IMR-90 (cell line): ENCODE measurements around the gene REXO5. TPM values are rescaled to one million over a fixed set of nuclear protein-coding genes. Genes with fewer than 3 reads are reported as not detected.
A peak's percentile ranks its signal among the peaks of the same experiment; 100 is the strongest.

ENCODE experiments used
- ATAC-seq: fragments of 200-7000 bp; cut with Tn5 transposase; 2 replicates; pipeline ENCODE4 v1.9.1; 2020; ENCODE audit warnings: low read depth, mild to moderate bottlenecking, moderate library complexity
- BruUV-seq: library from RNA; stranded (reverse); fragments of 400-500 nt; replicated peaks from 2 replicates; lab custom pipeline; 2021; lab: Mats Ljungman, UMichigan
- CTCF ChIA-PET: fragments of 300-600 bp; formaldehyde crosslinking; extraction: SDS; loops from one replicate; lab custom pipeline; 2021; ENCODE audit warnings: antibody characterized with exemption; lab: Yijun Ruan, JAX
- POLR2A ChIA-PET: fragments of 300-600 bp; sonication (Branson Sonifier 250); formaldehyde crosslinking; loops from one replicate; lab custom pipeline; 2022; ENCODE audit warnings: antibody characterized with exemption; ENCODE audit not compliant: unreplicated experiment; lab: Charles Lee
- DNase-seq: peaks from one replicate; pipeline ENCODE4 v3.0.0; 2013
- H2AFZ ChIP-seq: replicated peaks from 2 replicates; pipeline ENCODE3; 2013; ENCODE audit warnings: low read length, mild to moderate bottlenecking; ENCODE audit not compliant: poor library complexity
- H2AK5ac ChIP-seq: 2 replicates; pipeline ENCODE4 v1.6.1; 2013; ENCODE audit warnings: low read depth, low read length, inconsistent platforms
- H2AK9ac ChIP-seq: replicated peaks from 2 replicates; pipeline ENCODE3; 2013; ENCODE audit warnings: mild to moderate bottlenecking, low read depth, low read length, moderate library complexity; ENCODE audit not compliant: poor library complexity
- H2BK120ac ChIP-seq: 2 replicates; pipeline ENCODE4 v1.6.1; 2013; ENCODE audit warnings: low read depth, low read length, inconsistent platforms
- H2BK15ac ChIP-seq: 3 replicates; pipeline ENCODE4 v1.6.1; 2013; ENCODE audit warnings: low read depth, low read length, inconsistent platforms
- H2BK20ac ChIP-seq: 2 replicates; pipeline ENCODE4 v1.6.1; 2013; ENCODE audit warnings: low read depth, mild to moderate bottlenecking, inconsistent platforms, low read length, moderate library complexity
- H2BK5ac ChIP-seq: 2 replicates; pipeline ENCODE4 v1.6.1; 2013; ENCODE audit warnings: mild to moderate bottlenecking, low read depth, low read length, inconsistent platforms; ENCODE audit not compliant: poor library complexity, severe bottlenecking
- H3K14ac ChIP-seq: replicated peaks from 2 replicates; pipeline ENCODE4 v1.6.1; 2013; ENCODE audit warnings: low read depth, low read length, inconsistent platforms
- H3K18ac ChIP-seq: 2 replicates; pipeline ENCODE4 v1.6.1; 2013; ENCODE audit warnings: low read depth, low read length, control low read depth
- H3K23ac ChIP-seq: 2 replicates; pipeline ENCODE4 v1.6.1; 2013; ENCODE audit warnings: low read depth, low read length, inconsistent platforms
- H3K27ac ChIP-seq: 2 replicates; pipeline ENCODE4 v1.5.1; 2013; ENCODE audit warnings: mild to moderate bottlenecking, control low read depth, low read length; ENCODE audit not compliant: insufficient read depth
- H3K27me3 ChIP-seq: 2 replicates; pipeline ENCODE4 v1.6.1; 2013; ENCODE audit warnings: low read length; ENCODE audit not compliant: control insufficient read depth, insufficient read depth
- H3K36me3 ChIP-seq: 2 replicates; pipeline ENCODE4 v1.6.1; 2013; ENCODE audit warnings: low read length, mixed read lengths; ENCODE audit not compliant: control insufficient read depth, insufficient read depth
- H3K4ac ChIP-seq: 2 replicates; pipeline ENCODE4 v1.6.1; 2013; ENCODE audit warnings: low read depth, low read length, inconsistent platforms
- H3K4me1 ChIP-seq: 2 replicates; pipeline ENCODE4 v1.6.1; 2013; ENCODE audit warnings: low read length, mixed read lengths; ENCODE audit not compliant: control insufficient read depth, insufficient read depth
- H3K4me2 ChIP-seq: 2 replicates; pipeline ENCODE4 v1.6.1; 2013; ENCODE audit warnings: low read depth, mild to moderate bottlenecking, control low read depth, low read length, moderate library complexity
- H3K4me3 ChIP-seq: 2 replicates; pipeline ENCODE4 v1.5.1; 2013; ENCODE audit warnings: low read depth, mild to moderate bottlenecking, control low read depth, low read length, moderate library complexity; ENCODE audit not compliant: insufficient read depth
- H3K56ac ChIP-seq: 2 replicates; pipeline ENCODE4 v1.6.1; 2013; ENCODE audit warnings: low read length, inconsistent platforms; ENCODE audit not compliant: insufficient read depth; ENCODE audit errors: extremely low read depth
- H3K79me1 ChIP-seq, 2 experiments: 2 replicates each; pipeline ENCODE4 v1.6.1; 2013; ENCODE audit warnings: low read length in 2 of 2, inconsistent platforms in 1 of 2, low read depth in 1 of 2
- H3K9ac ChIP-seq: 2 replicates; pipeline ENCODE4 v1.6.1; 2013; ENCODE audit warnings: low read depth, low read length, control low read depth
- H3K9me1 ChIP-seq: 2 replicates; pipeline ENCODE4 v1.6.1; 2013; ENCODE audit warnings: low read length, inconsistent platforms; ENCODE audit not compliant: insufficient read depth
- H3K9me3 ChIP-seq: 2 replicates; pipeline ENCODE4 v1.6.1; 2013; ENCODE audit warnings: low read length; ENCODE audit not compliant: control insufficient read depth, insufficient read depth
- H4K20me1 ChIP-seq: 2 replicates; pipeline ENCODE4 v1.6.1; 2013; ENCODE audit warnings: low read length, inconsistent platforms; ENCODE audit not compliant: insufficient read depth
- H4K5ac ChIP-seq: 2 replicates; pipeline ENCODE4 v1.6.1; 2013; ENCODE audit warnings: mild to moderate bottlenecking, low read depth, low read length, control low read depth
- H4K8ac ChIP-seq, 2 experiments: 2 replicates each; pipeline ENCODE4 v1.6.1; 2013; ENCODE audit warnings: low read depth in 2 of 2, low read length in 2 of 2, control low read depth in 1 of 2, inconsistent platforms in 1 of 2
- H4K91ac ChIP-seq: 2 replicates; pipeline ENCODE4 v1.6.1; 2013; ENCODE audit warnings: low read depth, low read length, inconsistent platforms; ENCODE audit not compliant: insufficient read depth
- CEBPB ChIP-seq: IDR thresholded peaks from 2 replicates; pipeline ENCODE4 v1.6.1; 2012; ENCODE audit warnings: low read depth, low read length, improper control_type of control experiment
- CHD1 ChIP-seq: IDR thresholded peaks from 2 replicates; pipeline ENCODE4 v1.6.1; 2012; ENCODE audit warnings: low read depth, low read length, improper control_type of control experiment
- CTCF ChIP-seq: conservative IDR thresholded peaks from 2 replicates; pipeline ENCODE4 v1.5.1; 2012; ENCODE audit warnings: mild to moderate bottlenecking, low read depth, low read length, improper control_type of control experiment
- ELK1 ChIP-seq: fragments of 150-350 bp; IDR thresholded peaks from 2 replicates; pipeline ENCODE4 v1.6.1; 2016; ENCODE audit warnings: low read depth, mild to moderate bottlenecking, low read length, moderate library complexity, borderline replicate concordance
- FOS ChIP-seq: fragments of 150-350 bp; IDR thresholded peaks from 2 replicates; pipeline ENCODE4 v1.6.1; 2016; ENCODE audit warnings: low read depth, low read length
- MAFK ChIP-seq: IDR thresholded peaks from 2 replicates; pipeline ENCODE4 v1.6.1; 2012; ENCODE audit warnings: low read depth, low read length, improper control_type of control experiment
- MAZ ChIP-seq: IDR thresholded peaks from 2 replicates; pipeline ENCODE4 v1.6.1; 2012; ENCODE audit warnings: low read depth, mild to moderate bottlenecking, low read length, improper control_type of control experiment, moderate library complexity, borderline replicate concordance
- MXI1 ChIP-seq: IDR thresholded peaks from 2 replicates; pipeline ENCODE4 v1.6.1; 2012; ENCODE audit warnings: low read depth, mild to moderate bottlenecking, low read length, moderate library complexity, borderline replicate concordance
- NFE2L2 ChIP-seq: fragments of 150-350 bp; IDR thresholded peaks from 2 replicates; pipeline ENCODE4 v1.6.1; 2016; ENCODE audit warnings: low read depth, mild to moderate bottlenecking, low read length
- POLR2A ChIP-seq: IDR thresholded peaks from 2 replicates; pipeline ENCODE4 v1.6.1; 2012; ENCODE audit warnings: mild to moderate bottlenecking, low read depth, low read length
- RAD21 ChIP-seq: IDR thresholded peaks from 2 replicates; pipeline ENCODE4 v1.6.1; 2012; ENCODE audit warnings: low read length, improper control_type of control experiment
- RCOR1 ChIP-seq: IDR thresholded peaks from 2 replicates; pipeline ENCODE4 v1.6.1; 2012; ENCODE audit warnings: mild to moderate bottlenecking, low read length, improper control_type of control experiment; ENCODE audit not compliant: insufficient replicate concordance
- SMC3 ChIP-seq: fragments of 150-350 bp; IDR thresholded peaks from 2 replicates; pipeline ENCODE4 v1.6.1; 2016; ENCODE audit warnings: low read depth, mild to moderate bottlenecking, antibody characterized with exemption, low read length, moderate library complexity
- USF2 ChIP-seq: fragments of 150-350 bp; IDR thresholded peaks from 2 replicates; pipeline ENCODE4 v1.6.1; 2017; ENCODE audit warnings: mild to moderate bottlenecking, antibody characterized with exemption, low read length, low read depth
- WGBS, 2 experiments: methylation state at CpG; one replicate each; pipeline versions ENCODE4 v1.1.5 to v1.1.7; 2013; ENCODE audit warnings: missing lambda C conversion rate in 2 of 2; ENCODE audit not compliant: insufficient read length in 1 of 2; ENCODE audit errors: extremely low coverage in 2 of 2; 5-methylcytosine and 5-hydroxymethylcytosine counted together
- dilution Hi-C: fragments of 300-500 bp; cut with HindIII; formaldehyde crosslinking; loops from one replicate; pipeline ENCODE4 v1.14.3; 2018; ENCODE audit warnings: low sequenced_read_pairs; ENCODE audit not compliant: unreplicated experiment
- in situ Hi-C: fragments of 300-500 bp; cut with MboI; formaldehyde crosslinking; loops from 3 replicates; pipeline ENCODE4 v1.14.3; 2019; ENCODE audit warnings: low sequenced_read_pairs, inconsistent platforms, mixed read lengths
- intact Hi-C: fragments of 100-400 bp; cut with micrococcal nuclease; formaldehyde crosslinking; loops from 2 replicates; pipeline ENCODE4 v1.10.0; 2022
- polyA plus RNA-seq, 3 experiments: library from polyadenylated mRNA; depleted of rRNA; stranded (reverse); fragments of >200 nt; gene quantifications; 2 replicates each; pipeline ENCODE4 v1.2.3, GENCODE V29; 2012; ENCODE audit warnings: low replicate concordance in 1 of 3
- total RNA-seq: library from RNA; depleted of rRNA; stranded (reverse); fragments of >200 nt; gene quantifications from 2 replicates; pipeline ENCODE4 v1.2.3, GENCODE V29; 2012

Gene REXO5
- total and polyA plus RNA-seq, 2 of the 4 experiments (the other 2 are of a cell fraction) = 3.7 to 7.0 TPM

GRCh38 chr16:20849589-20850390, 43.5 kb downstream of the REXO5 start:
- Histone ChIP-seq H3K27ac (no peak overlapping the region), H4K8ac (no peak overlapping the region), H3K36me3 (peaks cover 5% of the 10 kb centered on the region), H3K4me3 (no peak overlapping the region), H2BK120ac (no peak overlapping the region), H4K5ac (no peak overlapping the region), H3K27me3 (no peaks in the 10 kb centered on the region), H3K23ac (no peak overlapping the region), H3K56ac (no peak overlapping the region), H3K4me1 (peaks cover 13% of the 10 kb centered on the region), H4K20me1 (no peaks in the 10 kb centered on the region), H2BK20ac (no peak overlapping the region), H2BK5ac (peak overlapping the region; percentile 9), H3K79me1 (peaks cover 10 to 21% of the 10 kb centered on the region in 2 experiments; a peak in 2 of 4 replicates), H2AK9ac (no peak overlapping the region), H2AK5ac (no peak overlapping the region), H4K91ac (no peak overlapping the region), H3K9me3 (no peaks in the 10 kb centered on the region), H3K9ac (no peak overlapping the region), H3K4ac (no peak overlapping the region), H3K9me1 (peaks cover 5% of the 10 kb centered on the region), H2AFZ (no peak overlapping the region), H3K14ac (no peak overlapping the region), H3K4me2 (no peak overlapping the region), H2BK15ac (no peak overlapping the region), H3K18ac (no peak overlapping the region)
- no peak for TF ChIP-seq NFE2L2
- TF ChIP-seq FOS = no peak
- TF ChIP-seq USF2 = no peak
- TF ChIP-seq RAD21 = peak; percentile 98
- TF ChIP-seq RCOR1 = no peak
- peak; percentile 92 for TF ChIP-seq SMC3
- peak; percentile 78 for TF ChIP-seq CEBPB
- TF ChIP-seq MAFK = peak; percentile 76
- no peak for TF ChIP-seq ELK1
- no peak for TF ChIP-seq MAZ
- peak; percentile 56; the same call in 1 of the 2 replicates for TF ChIP-seq POLR2A
- no peak for TF ChIP-seq MXI1
- TF ChIP-seq CTCF = peak; percentile 98
- TF ChIP-seq CHD1 = no peak
- DNase-seq (peak; percentile 68), ATAC-seq (peak; percentile 73)
- intact Hi-C loops (loop anchor here (1.0 to 5.0 kb wide), 8 partner anchors 43 to 429 kb away; partner anchors contain the start of genes CRYM, ERI2 and REXO5), dilution Hi-C loops (no loop called here), in situ Hi-C loops (loop anchor here (5.0 kb wide), 3 partner anchors 238 to 448 kb away; partner anchors contain the start of gene LDAF1)
- ChIA-PET CTCF (interaction anchor here (0.6 to 1.7 kb wide), 11 partner anchors 48 to 1405 kb away, joined by 3 to 7 read pairs (median 3); no protein-coding TSS in a partner anchor), POLR2A (interaction anchor here (0.9 to 1.2 kb wide), 2 partner anchors 50 to 232 kb away, joined by 3 read pairs; no protein-coding TSS in a partner anchor)
- 0% methylated on average over 1 of the region's 6 CpGs; no CpG with 5 or more reads in 1 of the 2 experiments for WGBS, 2 experiments
- no TSS peak for BruUV-seq
